AG09319 (cell line): ENCODE data around the gene CLPX.

ENCODE experiments used
- DNase-seq: peaks from one replicate; pipeline ENCODE4 v3.0.0-alpha.2; 2010; ENCODE audit warnings: low read depth; ENCODE audit errors: extremely low read depth
- CTCF ChIP-seq: IDR thresholded peaks from 2 replicates; pipeline ENCODE4 v1.5.1; 2011; ENCODE audit warnings: low read depth, mild to moderate bottlenecking, inconsistent platforms, low read length, moderate library complexity

Gene CLPX

GRCh38 chr15:65204931-65205660 is 20.0 kb upstream of the CLPX start:
- no peak for DNase-seq
- no peak for TF ChIP-seq CTCF

GRCh38 chr15:65204236-65204930 is 19.2 kb upstream of the CLPX start:
- DNase-seq: no peak
- no peak for TF ChIP-seq CTCF

DNA sequence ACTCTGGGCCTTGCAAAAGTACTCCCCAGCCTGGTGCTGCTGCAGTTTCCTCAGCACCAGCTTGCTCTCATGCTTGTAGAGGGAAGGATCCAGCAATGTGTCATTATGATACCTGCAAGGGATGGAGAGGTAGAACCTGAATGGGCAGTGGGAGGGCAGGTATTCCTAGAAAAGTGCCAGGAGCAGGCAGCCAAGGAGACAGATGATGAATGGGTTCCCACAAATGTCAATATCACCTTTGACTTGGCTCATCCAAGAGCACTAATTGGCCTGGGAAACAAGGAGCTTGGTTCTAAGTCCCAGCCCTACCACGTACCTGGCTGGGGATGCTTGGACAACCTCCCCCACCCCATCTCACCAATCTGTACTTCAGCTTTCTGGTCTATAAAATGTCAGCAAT is 16.8 kb upstream of the CLPX start:
- DNase-seq: no peak

GRCh38 chr15:65198571-65198970 is 13.4 kb upstream of the CLPX start:
- no peak for TF ChIP-seq CTCF
- DNase-seq: no peak

More for the DNA sequence above, 16.8 kb upstream of the CLPX start:
- no peak for TF ChIP-seq CTCF

GRCh38 chr15:65197337-65197645 is 12.1 kb upstream of the CLPX start:
- TF ChIP-seq CTCF: no peak

DNA sequence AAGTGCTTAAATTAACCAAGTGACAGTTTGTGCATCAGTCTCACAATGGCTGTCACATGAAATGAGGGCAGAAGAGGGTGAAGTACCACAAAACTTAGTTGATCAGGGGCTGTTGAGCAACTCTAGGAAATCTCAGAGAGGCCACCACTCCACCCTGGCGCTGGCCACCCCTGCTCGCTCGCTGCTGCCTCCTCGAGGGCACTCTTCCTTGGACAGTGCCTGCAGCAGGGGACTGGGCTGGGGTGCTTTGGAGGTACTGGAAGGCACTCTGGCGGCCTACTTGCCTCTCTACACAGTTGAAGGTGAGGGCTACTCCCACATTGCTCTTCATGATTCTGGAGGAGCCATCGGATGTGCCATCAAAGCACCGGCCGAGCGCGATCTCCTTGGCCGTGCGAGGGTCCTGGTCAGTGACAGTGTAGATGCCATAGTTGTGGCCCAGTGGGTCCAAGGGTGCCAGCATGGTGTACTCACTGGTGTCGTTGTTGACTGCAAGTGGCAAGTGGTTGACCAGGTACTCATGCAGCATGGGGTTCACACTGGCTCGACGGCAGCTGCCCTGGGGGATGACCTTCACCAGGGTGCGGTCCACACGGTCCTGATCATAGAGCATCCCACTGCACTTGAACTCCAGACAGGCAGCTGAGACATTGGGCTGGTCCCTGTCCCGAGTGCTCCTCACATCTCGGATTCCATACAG is 11.6 kb upstream of the CLPX start:
- DNase-seq: no peak
- TF ChIP-seq CTCF: no peak

More at GRCh38 chr15:65197337-65197645, 12.1 kb upstream of the CLPX start:
- DNase-seq: no peak

GRCh38 chr15:65195548-65195923 is 10.4 kb upstream of the CLPX start:
- TF ChIP-seq CTCF: no peak
- DNase-seq: no peak
